Caco-2 (cell line): ENCODE results near the gene VTI1A. TPM values are rescaled to one million over a fixed set of nuclear protein-coding genes. Genes with fewer than 3 reads are reported as not detected.

Experiments used
- BruUV-seq: library from RNA; stranded (reverse); fragments of 400-500 nt; replicated peaks from 2 replicates; lab custom pipeline; 2021; lab: Mats Ljungman, UMichigan
- CTCF ChIA-PET: fragments of 300-600 bp; sonication (Branson Sonifier 250); formaldehyde crosslinking; loops from one replicate; lab custom pipeline; 2022; ENCODE audit warnings: antibody characterized with exemption; lab: Charles Lee
- POLR2A ChIA-PET: fragments of 300-600 bp; sonication (Branson Sonifier 250); formaldehyde crosslinking; loops from one replicate; lab custom pipeline; 2022; ENCODE audit warnings: antibody characterized with exemption; lab: Charles Lee
- DNase-seq, 2 experiments: peaks; one replicate each; pipeline versions ENCODE4 v3.0.0 to v3.0.0-alpha.2; 2020 to 2022
- H3K27me3 ChIP-seq: replicated peaks from 2 replicates; pipeline ENCODE4 v1.6.0; 2011; ENCODE audit warnings: low read length; ENCODE audit not compliant: control insufficient read depth, insufficient read depth
- H3K36me3 ChIP-seq: 2 replicates; pipeline ENCODE4 v1.5.1; 2011; ENCODE audit warnings: low read length; ENCODE audit not compliant: control insufficient read depth, insufficient read depth
- H3K4me1 ChIP-seq: fragments of 250-450 bp; sonication (Bioruptor Pico); 2 replicates; pipeline ENCODE4 v1.5.1; 2020; ENCODE audit warnings: mild to moderate bottlenecking
- H3K4me3 ChIP-seq: 2 replicates; pipeline ENCODE4 v1.5.1; 2011; ENCODE audit warnings: low read depth, mild to moderate bottlenecking, control low read depth, low read length
- H3K9me3 ChIP-seq: fragments of 250-450 bp; sonication (Bioruptor Pico); 2 replicates; pipeline ENCODE4 v1.5.1; 2020; ENCODE audit warnings: mild to moderate bottlenecking, moderate library complexity
- H3K27ac Mint-ChIP-seq: one replicate; pipeline ENCODE4 v1.8.0; 2022; ENCODE audit warnings: mixed read lengths; ENCODE audit not compliant: unreplicated experiment
- H3K27me3 Mint-ChIP-seq: one replicate; pipeline ENCODE4 v1.8.0; 2022; ENCODE audit warnings: mixed read lengths; ENCODE audit not compliant: insufficient read depth, unreplicated experiment
- H3K36me3 Mint-ChIP-seq: one replicate; pipeline ENCODE4 v1.8.0; 2022; ENCODE audit warnings: mild to moderate bottlenecking, mixed read lengths; ENCODE audit not compliant: insufficient read depth, unreplicated experiment
- H3K4me1 Mint-ChIP-seq: one replicate; pipeline ENCODE4 v1.8.0; 2022; ENCODE audit warnings: low read depth, mixed read lengths; ENCODE audit not compliant: unreplicated experiment
- H3K4me3 Mint-ChIP-seq: one replicate; pipeline ENCODE4 v1.8.0; 2022; ENCODE audit warnings: mild to moderate bottlenecking, moderate library complexity, mixed read lengths; ENCODE audit not compliant: unreplicated experiment
- H3K9me3 Mint-ChIP-seq: one replicate; pipeline ENCODE4 v1.8.0; 2022; ENCODE audit warnings: mixed read lengths; ENCODE audit not compliant: unreplicated experiment
- intact Hi-C: fragments of 100-400 bp; cut with micrococcal nuclease; formaldehyde crosslinking; loops from one replicate; pipeline ENCODE4 v1.10.0; 2022; ENCODE audit not compliant: unreplicated experiment
- total RNA-seq: library from RNA; stranded (reverse); gene quantifications from 2 replicates; pipeline ENCODE4 v1.2.3, GENCODE V29; 2022
- TF ChIP-seq, protein P1 (sequence below), 2 experiments: fragments of 200-600 bp in 1 of 2; IDR thresholded peaks; 1 replicate in 1 of 2; 2 replicates in 1 of 2; pipeline versions ENCODE4 v1.5.1 to v1.8.0; 2011 to 2022; ENCODE audit warnings: antibody characterized with exemption in 1 of 2, control low read depth in 1 of 2, inconsistent platforms in 1 of 2, low read depth in 1 of 2, low read length in 1 of 2, mild to moderate bottlenecking in 1 of 2, moderate library complexity in 1 of 2; ENCODE audit not compliant: insufficient read depth in 1 of 2, severe bottlenecking in 1 of 2, unreplicated experiment in 1 of 2

The VTI1A gene
- total RNA-seq, 1 experiment from 2014 or later, result 45.6 TPM

DNA sequence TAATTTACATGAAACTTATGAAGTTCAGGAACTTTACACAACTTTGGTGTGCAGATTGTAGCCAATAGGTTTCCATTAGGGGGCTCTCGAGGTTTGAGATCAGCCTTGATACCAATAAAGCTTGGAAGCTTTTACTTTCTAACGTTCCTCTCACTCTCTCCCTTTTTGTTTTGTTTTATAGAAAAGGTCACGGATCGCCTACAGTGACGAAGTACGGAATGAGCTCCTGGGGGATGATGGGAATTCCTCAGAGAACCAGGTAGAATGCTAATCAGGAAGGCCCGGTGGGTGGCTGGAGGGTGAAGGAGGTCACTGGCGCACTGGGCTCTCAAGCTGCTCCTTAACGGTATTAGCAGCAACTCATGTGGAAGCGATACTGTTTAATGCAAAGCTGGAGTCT lies 79.9 kb downstream of the VTI1A start:
- no peak for DNase-seq
- no peak overlapping the region for H3K27ac Mint-ChIP-seq
- H3K4me1 Mint-ChIP-seq, result no peaks in the 10 kb centered on the region
- intact Hi-C loops, result no loop called here
- no peaks in the 10 kb centered on the region for H3K27me3 Mint-ChIP-seq
- Histone ChIP-seq H3K27me3 (no peaks in the 10 kb centered on the region), H3K36me3 (no peaks in the 10 kb centered on the region), H3K9me3 (no peaks in the 10 kb centered on the region), H3K4me1 (no peaks in the 10 kb centered on the region), H3K4me3 (no peak overlapping the region)
- TF ChIP-seq, protein P1, sequence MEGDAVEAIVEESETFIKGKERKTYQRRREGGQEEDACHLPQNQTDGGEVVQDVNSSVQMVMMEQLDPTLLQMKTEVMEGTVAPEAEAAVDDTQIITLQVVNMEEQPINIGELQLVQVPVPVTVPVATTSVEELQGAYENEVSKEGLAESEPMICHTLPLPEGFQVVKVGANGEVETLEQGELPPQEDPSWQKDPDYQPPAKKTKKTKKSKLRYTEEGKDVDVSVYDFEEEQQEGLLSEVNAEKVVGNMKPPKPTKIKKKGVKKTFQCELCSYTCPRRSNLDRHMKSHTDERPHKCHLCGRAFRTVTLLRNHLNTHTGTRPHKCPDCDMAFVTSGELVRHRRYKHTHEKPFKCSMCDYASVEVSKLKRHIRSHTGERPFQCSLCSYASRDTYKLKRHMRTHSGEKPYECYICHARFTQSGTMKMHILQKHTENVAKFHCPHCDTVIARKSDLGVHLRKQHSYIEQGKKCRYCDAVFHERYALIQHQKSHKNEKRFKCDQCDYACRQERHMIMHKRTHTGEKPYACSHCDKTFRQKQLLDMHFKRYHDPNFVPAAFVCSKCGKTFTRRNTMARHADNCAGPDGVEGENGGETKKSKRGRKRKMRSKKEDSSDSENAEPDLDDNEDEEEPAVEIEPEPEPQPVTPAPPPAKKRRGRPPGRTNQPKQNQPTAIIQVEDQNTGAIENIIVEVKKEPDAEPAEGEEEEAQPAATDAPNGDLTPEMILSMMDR (IDR thresholded peaks at IDR 0.05; ENCODE audit: insufficient read depth in 1 of 2, low read depth in 1 of 2, low read length in 1 of 2, severe bottlenecking in 1 of 2, unreplicated experiment in 1 of 2), result no peak
- CTCF ChIA-PET, result no interaction called here
- no TSS peak for BruUV-seq
- peaks cover 5% of the 10 kb centered on the region for H3K36me3 Mint-ChIP-seq
- POLR2A ChIA-PET, result no interaction called here
- no peaks in the 10 kb centered on the region for H3K9me3 Mint-ChIP-seq
- H3K4me3 Mint-ChIP-seq, result no peak overlapping the region

DNA sequence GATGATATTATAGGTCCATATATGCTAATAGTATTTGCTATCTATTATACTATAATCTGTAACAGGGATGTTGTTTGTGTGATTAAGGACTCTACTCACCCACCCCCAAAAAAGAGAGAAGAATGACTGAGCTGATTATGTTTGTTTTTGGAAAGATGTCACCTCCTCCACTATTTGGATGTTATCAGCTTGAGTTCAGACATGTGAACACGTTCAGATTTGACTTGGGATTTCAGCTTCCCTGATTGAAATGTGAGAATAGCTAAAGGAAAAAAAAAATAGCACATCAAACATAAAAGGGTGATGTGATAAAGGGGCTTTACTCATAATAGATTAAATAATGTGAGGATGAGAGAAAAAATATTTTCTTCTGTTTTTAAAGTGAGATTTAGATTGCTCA lies 81.2 kb downstream of the VTI1A start:
- no peak for DNase-seq

DNA sequence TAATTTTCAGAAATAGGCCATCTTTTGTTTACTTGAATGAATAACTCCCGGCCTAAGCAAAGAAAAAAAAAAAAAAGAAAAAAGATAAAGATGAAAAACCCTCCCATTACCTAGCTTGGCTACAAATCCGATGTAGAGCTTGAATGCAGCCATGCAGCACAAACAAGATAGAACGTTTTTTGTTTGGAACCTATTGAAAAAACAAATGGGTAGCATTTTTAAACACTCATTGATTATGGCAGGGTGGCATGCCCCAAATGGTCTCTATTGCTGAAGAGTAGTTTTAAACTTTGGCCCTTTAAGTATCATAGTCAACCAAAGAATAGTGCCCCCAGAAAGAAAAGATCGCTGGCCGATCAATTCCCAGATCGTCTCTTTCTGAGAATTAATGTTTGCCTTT lies 84.4 kb downstream of the VTI1A start:
- Histone ChIP-seq H3K4me1 (no peaks in the 10 kb centered on the region), H3K36me3 (no peaks in the 10 kb centered on the region), H3K27me3 (no peaks in the 10 kb centered on the region), H3K9me3 (no peaks in the 10 kb centered on the region), H3K4me3 (peak overlapping the region; percentile 17)
- peak overlapping the region; percentile 74 for H3K27ac Mint-ChIP-seq
- DNase-seq, result no peak
- ChIA-PET CTCF (interaction anchor here (0.6 kb wide), 1 partner anchor 418 kb away, joined by 4 read pairs; no protein-coding TSS in a partner anchor), POLR2A (no interaction called here)
- no peaks in the 10 kb centered on the region for H3K27me3 Mint-ChIP-seq
- TSS peak; percentile 30 for BruUV-seq
- H3K36me3 Mint-ChIP-seq, result peaks cover 5% of the 10 kb centered on the region
- no peaks in the 10 kb centered on the region for H3K4me1 Mint-ChIP-seq
- intact Hi-C loops, result no loop called here
- TF ChIP-seq, protein P1 (IDR thresholded peaks at IDR 0.05; ENCODE audit: insufficient read depth in 1 of 2, low read depth in 1 of 2, low read length in 1 of 2, severe bottlenecking in 1 of 2, unreplicated experiment in 1 of 2), result no peak
- peak overlapping the region; percentile 73 for H3K4me3 Mint-ChIP-seq
- H3K9me3 Mint-ChIP-seq, result no peaks in the 10 kb centered on the region

More for the DNA sequence above, 81.2 kb downstream of the VTI1A start:
- intact Hi-C loops, result no loop called here
- Mint-ChIP-seq H3K4me1 (no peaks in the 10 kb centered on the region), H3K27me3 (no peaks in the 10 kb centered on the region), H3K27ac (no peak overlapping the region), H3K9me3 (no peaks in the 10 kb centered on the region), H3K4me3 (no peak overlapping the region), H3K36me3 (peaks cover 5% of the 10 kb centered on the region)
- ChIA-PET POLR2A (no interaction called here), CTCF (no interaction called here)
- H3K9me3 ChIP-seq, result no peaks in the 10 kb centered on the region
- TF ChIP-seq, protein P1 (IDR thresholded peaks at IDR 0.05; ENCODE audit: insufficient read depth in 1 of 2, low read depth in 1 of 2, low read length in 1 of 2, severe bottlenecking in 1 of 2, unreplicated experiment in 1 of 2), result no peak
- no peaks in the 10 kb centered on the region for H3K36me3 ChIP-seq
- H3K4me1 ChIP-seq, result no peaks in the 10 kb centered on the region
- H3K27me3 ChIP-seq, result no peaks in the 10 kb centered on the region
- BruUV-seq, result no TSS peak
- H3K4me3 ChIP-seq, result no peak overlapping the region
